H1 (cell line): ENCODE measurements around the gene TEX11. TPM values are rescaled to one million over a fixed set of nuclear protein-coding genes. Genes with fewer than 3 reads are reported as not detected.

Experiments used
- CTCF ChIA-PET: fragments of 300-600 bp; sonication (Branson Sonifier 250); formaldehyde crosslinking; loops from one replicate; lab custom pipeline; 2021; ENCODE audit not compliant: partially characterized antibody; lab: Charles Lee
- POLR2A ChIA-PET: fragments of 300-600 bp; sonication (Branson Sonifier 250); formaldehyde crosslinking; loops from one replicate; lab custom pipeline; 2021; ENCODE audit warnings: inconsistent platforms; ENCODE audit not compliant: partially characterized antibody; lab: Charles Lee
- DNase-seq, 2 experiments: peaks; one replicate each; pipeline versions ENCODE4 v3.0.0 to v3.0.0-alpha.2; 2010 to 2022; ENCODE audit warnings: low spot score in 2 of 2, low read depth in 1 of 2, mixed read lengths in 1 of 2
- FAIRE-seq: peaks from 2 replicates; lab custom pipeline; 2011; peaks lifted over from hg19 to GRCh38; lab: Jason Lieb, UNC
- H2AFZ ChIP-seq: 2 replicates; pipeline ENCODE4 v1.8.1; 2012; ENCODE audit warnings: low read length, inconsistent platforms
- H2AK5ac ChIP-seq: 2 replicates; pipeline ENCODE4 v1.6.1; 2013; ENCODE audit warnings: low read depth, low read length
- H2BK120ac ChIP-seq: replicated peaks from 2 replicates; pipeline ENCODE3; 2013; ENCODE audit warnings: low read depth, low read length, inconsistent platforms
- H2BK12ac ChIP-seq: 2 replicates; pipeline ENCODE4 v1.6.1; 2013; ENCODE audit warnings: low read depth, low read length
- H2BK15ac ChIP-seq: 2 replicates; pipeline ENCODE4 v1.6.1; 2013; ENCODE audit warnings: low read length
- H2BK20ac ChIP-seq: 2 replicates; pipeline ENCODE4 v1.6.1; 2013; ENCODE audit warnings: low read length
- H2BK5ac ChIP-seq: 2 replicates; pipeline ENCODE4 v1.6.1; 2013; ENCODE audit warnings: low read depth, low read length
- H3K14ac ChIP-seq: 2 replicates; pipeline ENCODE4 v1.6.1; 2013; ENCODE audit warnings: inconsistent platforms; ENCODE audit not compliant: insufficient read length
- H3K18ac ChIP-seq: 2 replicates; pipeline ENCODE4 v1.6.1; 2013; ENCODE audit warnings: low read length; ENCODE audit errors: extremely low read depth
- H3K23ac ChIP-seq: 2 replicates; pipeline ENCODE4 v1.6.1; 2013; ENCODE audit warnings: inconsistent platforms; ENCODE audit not compliant: insufficient read length
- H3K23me2 ChIP-seq: 2 replicates; pipeline ENCODE4 v1.6.1; 2013; ENCODE audit warnings: low read depth, low read length
- H3K27ac ChIP-seq: 2 replicates; pipeline ENCODE4 v1.6.1; 2011; ENCODE audit warnings: low read depth, low read length, inconsistent platforms
- H3K27me3 ChIP-seq, 4 experiments: replicated peaks in 1 of 4; 1 replicate in 1 of 4; 2 replicates in 3 of 4; pipeline versions ENCODE4 v1.6.1 to v1.8.1; 2011 to 2013; ENCODE audit warnings: low read length in 3 of 4, mild to moderate bottlenecking in 3 of 4, inconsistent platforms in 2 of 4, mixed read lengths in 2 of 4, moderate library complexity in 1 of 4; ENCODE audit not compliant: control insufficient read depth in 3 of 4, insufficient read depth in 3 of 4; ENCODE audit errors: extremely low read depth in 1 of 4
- H3K36me3 ChIP-seq, 4 experiments: 2 replicates each; pipeline versions ENCODE4 v1.6.1 to v1.8.1; 2011 to 2013; ENCODE audit warnings: mild to moderate bottlenecking in 4 of 4, low read length in 3 of 4, moderate library complexity in 2 of 4, control low read depth in 1 of 4, inconsistent platforms in 1 of 4; ENCODE audit not compliant: insufficient read depth in 4 of 4, control insufficient read depth in 2 of 4
- H3K4ac ChIP-seq: replicated peaks from 2 replicates; pipeline ENCODE3; 2013; ENCODE audit warnings: low read length, low read depth, mixed read lengths, inconsistent platforms; ENCODE audit not compliant: insufficient read length
- H3K4me1 ChIP-seq, 4 experiments: replicated peaks in 1 of 4; 1 replicate in 1 of 4; 2 replicates in 3 of 4; pipeline versions ENCODE4 v1.6.1 to v1.8.1; 2011 to 2013; ENCODE audit warnings: low read length in 3 of 4, inconsistent platforms in 2 of 4, mixed read lengths in 1 of 4; ENCODE audit not compliant: insufficient read depth in 4 of 4, control insufficient read depth in 3 of 4
- H3K4me2 ChIP-seq, 2 experiments: 2 replicates each; pipeline versions ENCODE4 v1.6.1 to v1.8.1; 2011 to 2013; ENCODE audit warnings: low read depth in 2 of 2, low read length in 2 of 2, control low read depth in 1 of 2, inconsistent platforms in 1 of 2, mild to moderate bottlenecking in 1 of 2; ENCODE audit not compliant: insufficient read depth in 1 of 2
- H3K4me3 ChIP-seq, 4 experiments: fragments of 200-600, 300-600 bp in 1 of 4; sonication (generic), shearing (Covaris generic), sonication (Bioruptor Twin) in 1 of 4; 2 replicates each; pipeline versions ENCODE4 v1.5.1 to v1.8.1; 2011 to 2016; ENCODE audit warnings: low read length in 4 of 4, low read depth in 3 of 4, control low read depth in 2 of 4, inconsistent platforms in 2 of 4, mild to moderate bottlenecking in 2 of 4, mixed read lengths in 1 of 4, moderate library complexity in 1 of 4; ENCODE audit not compliant: insufficient read depth in 2 of 4; ENCODE audit errors: extremely low read depth in 1 of 4
- H3K56ac ChIP-seq: replicated peaks from 2 replicates; pipeline ENCODE3; 2013; ENCODE audit warnings: low read depth, mild to moderate bottlenecking, mixed read lengths, low read length, inconsistent platforms; ENCODE audit not compliant: insufficient read length
- H3K79me1 ChIP-seq: 2 replicates; pipeline ENCODE4 v1.6.1; 2013; ENCODE audit warnings: low read depth, low read length, control low read depth
- H3K79me2 ChIP-seq, 2 experiments: 2 replicates each; pipeline versions ENCODE4 v1.6.1 to v1.8.1; 2012 to 2013; ENCODE audit warnings: low read length in 2 of 2, mild to moderate bottlenecking in 2 of 2, inconsistent platforms in 1 of 2; ENCODE audit not compliant: insufficient read depth in 2 of 2, control insufficient read depth in 1 of 2
- H3K9ac ChIP-seq, 4 experiments: replicated peaks in 1 of 4; 1 replicate in 1 of 4; 2 replicates in 3 of 4; pipeline versions ENCODE4 v1.6.1 to v1.8.1; 2011 to 2013; ENCODE audit warnings: low read depth in 3 of 4, low read length in 3 of 4, control low read depth in 2 of 4, mild to moderate bottlenecking in 2 of 4, moderate library complexity in 2 of 4, inconsistent platforms in 1 of 4; ENCODE audit errors: extremely low read depth in 1 of 4
- H3K9me3 ChIP-seq, 2 experiments: 2 replicates each; pipeline versions ENCODE4 v1.6.1 to v1.8.1; 2012 to 2013; ENCODE audit warnings: mild to moderate bottlenecking in 2 of 2, moderate library complexity in 2 of 2, control low read depth in 1 of 2, inconsistent platforms in 1 of 2, low read depth in 1 of 2, low read length in 1 of 2, mixed read lengths in 1 of 2; ENCODE audit not compliant: insufficient read depth in 2 of 2
- H4K20me1 ChIP-seq, 2 experiments: replicated peaks in 1 of 2; 2 replicates each; pipeline versions ENCODE3 to v1.8.1; 2011 to 2013; ENCODE audit warnings: inconsistent platforms in 2 of 2, low read length in 2 of 2, mild to moderate bottlenecking in 1 of 2; ENCODE audit not compliant: insufficient read depth in 2 of 2, control insufficient read depth in 1 of 2
- H4K5ac ChIP-seq: 2 replicates; pipeline ENCODE4 v1.6.1; 2013; ENCODE audit warnings: low read length, low read depth, mixed read lengths, inconsistent platforms; ENCODE audit not compliant: insufficient read length
- H4K8ac ChIP-seq: 2 replicates; pipeline ENCODE4 v1.8.0; 2013; ENCODE audit warnings: mild to moderate bottlenecking, moderate library complexity, low read length, inconsistent platforms; ENCODE audit not compliant: insufficient read depth; ENCODE audit errors: extremely low read depth
- H4K91ac ChIP-seq: replicated peaks from 2 replicates; pipeline ENCODE3; 2013; ENCODE audit warnings: low read length, mixed read lengths, inconsistent platforms; ENCODE audit not compliant: insufficient read length
- PHF8 ChIP-seq: fragments of 200-600 bp; sonication (generic); conservative IDR thresholded peaks from 2 replicates; pipeline ENCODE4 v1.7.1; 2012; ENCODE audit warnings: low read depth, mild to moderate bottlenecking, inconsistent platforms, low read length, moderate library complexity
- SUZ12 ChIP-seq: fragments of 200-600 bp; sonication (generic); IDR thresholded peaks from 2 replicates; pipeline ENCODE4 v1.6.1; 2012; ENCODE audit warnings: mild to moderate bottlenecking, inconsistent platforms, low read length, moderate library complexity, mixed read lengths
- WGBS, 2 experiments: shearing (Covaris generic) in 1 of 2; methylation state at CpG; one replicate each; pipeline versions ENCODE4 v1.1.6 to v1.1.7; 2013 to 2015; ENCODE audit warnings: low lambda C conversion rate in 2 of 2, mixed read lengths in 2 of 2, inconsistent platforms in 1 of 2, low coverage in 1 of 2, missing lambda C conversion rate in 1 of 2; ENCODE audit not compliant: insufficient replicate concordance in 2 of 2, insufficient coverage in 1 of 2, insufficient read length in 1 of 2; ENCODE audit errors: extremely low coverage in 1 of 2, missing lambda C conversion rate in 1 of 2; 5-methylcytosine and 5-hydroxymethylcytosine counted together
- polyA plus RNA-seq, 7 experiments: library from polyadenylated mRNA; depleted of rRNA in 3 of 7; stranded (reverse) in 5 of 7; unstranded in 2 of 7; fragments of >200 nt in 5 of 7; fragments of 200-250 nt in 2 of 7; gene quantifications; 1 replicate in 5 of 7; 2 replicates in 1 of 7; 4 replicates in 1 of 7; pipeline versions ENCODE4 v1.2.1 to v1.2.3, GENCODE V29; 2011 to 2013; ENCODE audit warnings: missing spikeins in 2 of 7, mixed read lengths in 2 of 7
- total RNA-seq: library from RNA; stranded (reverse); fragmentation: NEBNext Ultra II Directional; extraction: Animal tissue kit (Norgen Biotek cat#: 25700); gene quantifications from 2 replicates; pipeline ENCODE4 v1.2.1, GENCODE V29; 2021

The TEX11 gene
- total and polyA plus RNA-seq, 2 of the 8 experiments (the other 6 are each of a cell fraction or from before 2014, with no cell fraction given): 0.11 to 0.74 TPM

GRCh38 chrX:70479247-70479921 lies 429.1 kb downstream of the TEX11 start:
- no peak overlapping the region for H4K91ac ChIP-seq
- H3K9me3 ChIP-seq: no peaks in the 10 kb centered on the region
- H3K56ac ChIP-seq: no peak overlapping the region
- no peak overlapping the region for H3K4ac ChIP-seq
- H4K8ac ChIP-seq: no peak overlapping the region
- H3K18ac ChIP-seq: no peak overlapping the region
- H3K36me3 ChIP-seq: peaks cover 0 to 24% (median 4%) of the 10 kb centered on the region in 4 experiments; a peak in 3 of 8 replicates
- H3K27ac ChIP-seq: no peak overlapping the region
- H3K23me2 ChIP-seq: peaks cover 1% of the 10 kb centered on the region
- H3K4me1 ChIP-seq: peaks cover 7 to 34% (median 22%) of the 10 kb centered on the region in 4 experiments; a peak in 6 of 7 replicates
- no peak overlapping the region for H3K14ac ChIP-seq
- no peak for FAIRE-seq
- no peak overlapping the region for H2AFZ ChIP-seq
- H3K23ac ChIP-seq: no peak overlapping the region
- POLR2A ChIA-PET: interaction anchor here (0.9 to 5.3 kb wide), 4 partner anchors 9 to 24 kb away, joined by 3 to 29 read pairs (median 7); no protein-coding TSS in a partner anchor
- no peak overlapping the region; a peak in 1 of 8 replicates for H3K4me3 ChIP-seq
- H3K79me1 ChIP-seq: peaks cover 4% of the 10 kb centered on the region
- H3K79me2 ChIP-seq: peaks cover 0 to 67% of the 10 kb centered on the region in 2 experiments; a peak in 2 of 4 replicates
- H2BK20ac ChIP-seq: no peak overlapping the region
- peaks cover 4 to 26% of the 10 kb centered on the region in 2 experiments for H4K20me1 ChIP-seq
- H2BK5ac ChIP-seq: no peak overlapping the region
- no peak overlapping the region for H4K5ac ChIP-seq
- H3K4me2 ChIP-seq: peak overlapping the region; percentile 39 to 88; a peak in 3 of 4 replicates
- H2AK5ac ChIP-seq: no peak overlapping the region
- H2BK12ac ChIP-seq: no peak overlapping the region
- no peak for DNase-seq
- no peak overlapping the region for H2BK120ac ChIP-seq
- H3K9ac ChIP-seq: no peak overlapping the region; a peak in 2 of 7 replicates
- CTCF ChIA-PET: interaction anchor here (1.0 to 1.5 kb wide), 5 partner anchors 16 to 44 kb away, joined by 3 to 5 read pairs (median 4); no protein-coding TSS in a partner anchor
- H3K27me3 ChIP-seq: no peaks in the 10 kb centered on the region
- TF ChIP-seq SUZ12 (no peak), PHF8 (no peak)
- 74% methylated on average over 4 of the region's 4 CpGs; no CpG with 5 or more reads in 1 of the 2 experiments for WGBS, 2 experiments
- H2BK15ac ChIP-seq: no peak overlapping the region
